Aortic smooth muscle cell (primary cell): ENCODE results near the gene DCD. TPM values are rescaled to one million over a fixed set of nuclear protein-coding genes. Genes with fewer than 3 reads are reported as not detected.

Experiments used
- total RNA-seq: library from RNA; depleted of rRNA; stranded (reverse); fragments of >200 nt; gene quantifications from 2 replicates; pipeline ENCODE4 v1.2.3, GENCODE V29; 2014

The DCD gene, protein sequence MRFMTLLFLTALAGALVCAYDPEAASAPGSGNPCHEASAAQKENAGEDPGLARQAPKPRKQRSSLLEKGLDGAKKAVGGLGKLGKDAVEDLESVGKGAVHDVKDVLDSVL
- not detected in 2 replicates for total RNA-seq

DNA sequence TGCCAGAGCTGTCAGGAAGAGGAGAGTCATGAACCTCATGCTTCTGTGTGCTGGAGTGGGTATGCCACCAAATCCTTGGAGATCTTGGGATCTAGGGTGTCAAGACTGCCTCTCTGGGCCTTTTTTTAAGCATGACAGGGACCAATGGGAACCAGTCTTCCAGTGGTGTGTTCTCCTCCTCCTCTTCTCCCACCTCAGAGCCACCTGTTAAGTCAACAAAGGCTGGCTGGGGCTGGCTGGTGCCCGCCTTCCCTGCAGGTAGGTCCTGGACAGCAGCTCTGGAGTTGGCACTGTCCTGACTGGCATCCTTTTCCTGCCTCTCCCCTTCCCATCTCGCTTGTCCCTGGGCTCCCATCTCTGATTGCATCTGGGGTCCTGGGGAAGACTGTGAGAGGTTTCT is at the start of gene DCD:
DCD (minus strand) TSS at position 101 of the 400 bp plus-strand sequence; CDS start at position 39, 62 bp downstream.

DNA sequence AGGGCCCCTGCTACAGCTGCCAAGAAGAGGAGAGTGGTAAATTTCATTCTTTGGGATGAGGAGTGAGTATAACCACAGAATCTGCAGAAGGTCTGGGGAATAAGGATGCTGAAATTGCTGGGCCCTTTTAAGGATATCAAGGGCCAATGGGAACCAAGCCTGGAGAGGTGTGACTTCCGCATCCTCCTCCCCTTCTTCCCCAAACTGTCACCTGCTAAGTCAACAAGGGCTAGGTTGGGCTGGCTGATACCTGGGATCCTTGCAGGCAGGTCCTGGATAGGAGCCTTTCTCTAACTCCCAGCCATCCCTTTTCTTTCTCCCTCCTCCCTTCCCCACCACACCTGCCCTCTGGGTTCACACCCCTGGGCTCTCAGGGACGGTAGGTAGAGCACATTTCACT is 13.4 kb downstream of the DCD start, which contains the start of gene LACRT:
LACRT (minus strand) TSS at position 101 of the 400 bp plus-strand sequence; CDS start at position 47, 54 bp downstream.

Other genes with a start within 250 kb of the DCD start
- gene ITGA5, start 229.1 kb downstream of the DCD start, total RNA-seq: 213 and 260 TPM in 2 replicates
- gene GTSF1, start 174.8 kb downstream of the DCD start, total RNA-seq: not detected in 2 replicates
- 0.13 TPM in 1 of 2 replicates, not detected in the other for gene NCKAP1L, start 150.6 kb downstream of the DCD start, total RNA-seq
- 0.26 and 0.68 TPM in 2 replicates for gene PDE1B, start 98.8 kb downstream of the DCD start, total RNA-seq
- gene PPP1R1A, start 59.7 kb downstream of the DCD start, total RNA-seq: not detected in 2 replicates
- not detected in 2 replicates for gene LACRT, start 13.5 kb downstream of the DCD start, total RNA-seq
- gene MUCL1, start 206.2 kb upstream of the DCD start, total RNA-seq: not detected in 2 replicates